B cell (primary cell): ENCODE data around the gene PARP8. TPM values are rescaled to one million over a fixed set of nuclear protein-coding genes. Genes with fewer than 3 reads are reported as not detected.

ENCODE experiments used
- ATAC-seq: fragments of 200-7000 bp; cut with Tn5 transposase; one replicate; pipeline ENCODE4 v1.10.0; 2021; ENCODE audit warnings: low read depth, mild to moderate bottlenecking, moderate number of reproducible peaks, moderate library complexity
- CTCF ChIA-PET: fragments of 350-600 bp; sonication (Branson Sonifier 250); formaldehyde crosslinking; loops from one replicate; lab custom pipeline; 2021; ENCODE audit warnings: antibody characterized with exemption, inconsistent platforms; lab: Charles Lee
- POLR2A ChIA-PET: fragments of 350-600 bp; sonication (Branson Sonifier 250); formaldehyde crosslinking; loops from one replicate; lab custom pipeline; 2021; ENCODE audit warnings: antibody characterized with exemption; lab: Charles Lee
- DNase-seq: peaks from one replicate; pipeline ENCODE4 v3.0.0; 2013
- H2AFZ ChIP-seq: 2 replicates; pipeline ENCODE4 v1.6.1; 2012; ENCODE audit warnings: mild to moderate bottlenecking, low read depth, low read length; ENCODE audit not compliant: insufficient read depth, poor library complexity, severe bottlenecking
- H3K27ac ChIP-seq, 2 donors: 1 replicate in 1 of 2; 2 replicates in 1 of 2; pipeline ENCODE4 v1.5.1; 2012 to 2013; ENCODE audit warnings: low read length in 2 of 2, mild to moderate bottlenecking in 2 of 2, moderate library complexity in 1 of 2
- H3K27me3 ChIP-seq, 4 experiments: fragments of 200-600 bp in 1 of 4; sonication (generic) in 1 of 4; replicated peaks in 1 of 4; 1 replicate in 2 of 4; 2 replicates in 2 of 4; pipeline versions ENCODE4 v1.6.1 to v1.7.0; 2013 to 2016; ENCODE audit warnings: low read length in 3 of 4, mild to moderate bottlenecking in 2 of 4, mixed read lengths in 1 of 4, moderate library complexity in 1 of 4; ENCODE audit not compliant: insufficient read depth in 4 of 4, control insufficient read depth in 3 of 4; ENCODE audit errors: control extremely low read depth in 1 of 4
- H3K36me3 ChIP-seq, 2 experiments: replicated peaks in 1 of 2; 1 replicate in 1 of 2; 2 replicates in 1 of 2; pipeline versions ENCODE4 v1.6.1 to v1.7.1; 2013; ENCODE audit warnings: low read length in 1 of 2; ENCODE audit not compliant: insufficient read depth in 2 of 2, control insufficient read depth in 1 of 2; ENCODE audit errors: control extremely low read depth in 1 of 2, extremely low read depth in 1 of 2
- H3K4me1 ChIP-seq, 2 donors: fragments of 200-600 bp in 1 of 2; sonication (generic) in 1 of 2; 1 replicate in 1 of 2; 2 replicates in 1 of 2; pipeline versions ENCODE4 v1.5.1 to v1.6.1; 2013 to 2017; ENCODE audit warnings: low read length in 2 of 2; ENCODE audit not compliant: control insufficient read depth in 2 of 2, insufficient read depth in 2 of 2
- H3K4me2 ChIP-seq: replicated peaks from 2 replicates; pipeline ENCODE3; 2012; ENCODE audit warnings: mild to moderate bottlenecking, low read depth, low read length; ENCODE audit not compliant: poor library complexity, severe bottlenecking
- H3K4me3 ChIP-seq, 5 experiments: fragments of 200-600 bp in 1 of 5; sonication (generic) in 1 of 5; 1 replicate in 3 of 5; 2 replicates in 2 of 5; pipeline versions ENCODE4 v1.5.1 to v1.7.0; 2011 to 2016; ENCODE audit warnings: low read length in 4 of 5, mild to moderate bottlenecking in 4 of 5, low read depth in 2 of 5, control low read depth in 1 of 5, moderate library complexity in 1 of 5; ENCODE audit not compliant: insufficient read depth in 1 of 5; ENCODE audit errors: control extremely low read depth in 1 of 5, extremely low read depth in 1 of 5
- H3K79me2 ChIP-seq: fragments of 200-600 bp; sonication (generic); one replicate; pipeline ENCODE4 v1.6.0; 2016; ENCODE audit warnings: low read length; ENCODE audit not compliant: control insufficient read depth, insufficient read depth
- H3K9ac ChIP-seq: fragments of 200-600 bp; sonication (generic); 2 replicates; pipeline ENCODE4 v1.6.1; 2017; ENCODE audit warnings: mild to moderate bottlenecking, low read length, moderate library complexity
- H3K9me3 ChIP-seq, 3 donors: one replicate each; pipeline versions ENCODE4 v1.6.1 to v1.7.1; 2013; ENCODE audit warnings: low read length in 2 of 3; ENCODE audit not compliant: control insufficient read depth in 2 of 3, insufficient read depth in 1 of 3; ENCODE audit errors: control extremely low read depth in 1 of 3
- H4K20me1 ChIP-seq: 2 replicates; pipeline ENCODE4 v1.6.0; 2012; ENCODE audit warnings: mild to moderate bottlenecking, low read length; ENCODE audit not compliant: insufficient read depth, control insufficient read depth, poor library complexity, severe bottlenecking
- H3K27ac Mint-ChIP-seq: one replicate; pipeline ENCODE4 v1.8.0; 2021; ENCODE audit warnings: mixed read lengths
- H3K27me3 Mint-ChIP-seq: one replicate; pipeline ENCODE4 v1.8.0; 2021; ENCODE audit warnings: mixed read lengths
- H3K4me1 Mint-ChIP-seq: one replicate; pipeline ENCODE4 v1.8.0; 2021; ENCODE audit warnings: mixed read lengths
- H3K4me3 Mint-ChIP-seq: one replicate; pipeline ENCODE4 v1.8.0; 2021; ENCODE audit warnings: mixed read lengths
- H3K9me3 Mint-ChIP-seq: one replicate; pipeline ENCODE4 v1.8.0; 2022; ENCODE audit warnings: mixed read lengths; ENCODE audit not compliant: insufficient read depth
- CTCF ChIP-seq: fragments of 200-600 bp; IDR thresholded peaks from one replicate; pipeline ENCODE4 v1.8.0; 2022; ENCODE audit warnings: antibody characterized with exemption, mild to moderate bottlenecking
- EZH2 ChIP-seq: IDR thresholded peaks from 2 replicates; pipeline ENCODE4 v1.6.1; 2012; ENCODE audit warnings: borderline replicate concordance, low read depth, mild to moderate bottlenecking, moderate library complexity, low read length; ENCODE audit not compliant: insufficient read depth, poor library complexity, severe bottlenecking
- WGBS: methylation state at CpG from one replicate; pipeline ENCODE4 v1.1.5; 2013; ENCODE audit warnings: missing lambda C conversion rate; ENCODE audit not compliant: insufficient coverage; 5-methylcytosine and 5-hydroxymethylcytosine counted together
- intact Hi-C: fragments of 100-400 bp; cut with micrococcal nuclease; formaldehyde crosslinking; loops from one replicate; pipeline ENCODE4 v1.10.0; 2022
- polyA plus RNA-seq: library from polyadenylated mRNA; depleted of rRNA; stranded (reverse); fragments of >200 nt; gene quantifications from 2 replicates; pipeline ENCODE4 v1.2.3, GENCODE V29; 2012
- total RNA-seq, 2 donors: library from RNA; stranded (reverse); fragments of 120-200 nt in 1 of 2; gene quantifications; 1 replicate in 1 of 2; 2 replicates in 1 of 2; pipeline versions ENCODE4 v1.2.3 to v1.2.4, GENCODE V29; 2013 to 2022

PARP8 gene
- total and polyA plus RNA-seq, 2 donors (not counting 1 experiment from before 2014, with no cell fraction given), result 36.2 to 83.6 TPM

GRCh38 chr5:50822046-50822445, 155.6 kb downstream of the PARP8 start:
- H3K4me1 Mint-ChIP-seq, result peaks cover 12% of the 10 kb centered on the region
- Histone ChIP-seq H3K4me1 (no peaks in the 10 kb centered on the region), H3K79me2 (no peaks in the 10 kb centered on the region), H2AFZ (no peak overlapping the region), H3K4me2 (no peak overlapping the region), H3K27ac (no peak overlapping the region), H4K20me1 (no peaks in the 10 kb centered on the region), H3K36me3 (peaks cover 17 to 50% of the 10 kb centered on the region in 2 experiments), H3K4me3 (no peak overlapping the region), H3K9me3 (no peaks in the 10 kb centered on the region), H3K9ac (no peak overlapping the region), H3K27me3 (no peaks in the 10 kb centered on the region)
- ATAC-seq (no peak), DNase-seq (no peak)
- no peaks in the 10 kb centered on the region for H3K27me3 Mint-ChIP-seq
- H3K9me3 Mint-ChIP-seq, result no peaks in the 10 kb centered on the region
- H3K27ac Mint-ChIP-seq, result no peak overlapping the region
- WGBS, result no CpG with 5 or more reads among the region's 2 CpGs
- no peak overlapping the region for H3K4me3 Mint-ChIP-seq
- intact Hi-C loops, result no loop called here
- ChIA-PET CTCF (no interaction called here), POLR2A (no interaction called here)
- TF ChIP-seq CTCF (no peak), EZH2 (no peak)

GRCh38 chr5:50822761-50823160, 156.3 kb downstream of the PARP8 start:
- DNase-seq (no peak), ATAC-seq (no peak)
- Mint-ChIP-seq H3K4me1 (peaks cover 12% of the 10 kb centered on the region), H3K27me3 (no peaks in the 10 kb centered on the region), H3K4me3 (no peak overlapping the region), H3K9me3 (no peaks in the 10 kb centered on the region), H3K27ac (no peak overlapping the region)
- CTCF ChIA-PET, result no interaction called here
- H3K27me3 ChIP-seq, result no peaks in the 10 kb centered on the region
- TF ChIP-seq EZH2 (no peak), CTCF (no peak)
- H4K20me1 ChIP-seq, result no peaks in the 10 kb centered on the region
- intact Hi-C loops, result no loop called here
- no peak overlapping the region for H3K27ac ChIP-seq
- no peak overlapping the region for H3K4me3 ChIP-seq
- WGBS, result 100% methylated on average over 2 of the region's 3 CpGs
- H2AFZ ChIP-seq, result no peak overlapping the region
- H3K9ac ChIP-seq, result no peak overlapping the region
- H3K79me2 ChIP-seq, result no peaks in the 10 kb centered on the region
- peaks cover 19 to 51% of the 10 kb centered on the region in 2 experiments for H3K36me3 ChIP-seq
- POLR2A ChIA-PET, result no interaction called here
- H3K4me1 ChIP-seq, result no peaks in the 10 kb centered on the region
- no peak overlapping the region for H3K4me2 ChIP-seq
- H3K9me3 ChIP-seq, result no peaks in the 10 kb centered on the region
